Gastroesophageal sphincter (tissue), 4 donors: ENCODE measurements around the gene C11orf52. TPM values are rescaled to one million over a fixed set of nuclear protein-coding genes. Genes with fewer than 3 reads are reported as not detected.

Experiments used
- ATAC-seq: fragments of 150-250 bp; one replicate; pipeline ENCODE4 v1.9.1; 2016; ENCODE audit warnings: mild to moderate bottlenecking, moderate library complexity
- H3K27ac ChIP-seq, 4 donors: fragments of 200-600 bp; sonication (generic) in 3 of 4; 1 replicate in 3 of 4; 2 replicates in 1 of 4; pipeline ENCODE4 v1.5.1; 2016 to 2019
- H3K27me3 ChIP-seq: fragments of 200-600 bp; sonication (generic); one replicate; pipeline ENCODE4 v1.5.1; 2019
- H3K36me3 ChIP-seq, 2 donors: fragments of 200-600 bp; sonication (generic); one replicate each; pipeline ENCODE4 v1.5.1; 2019; ENCODE audit warnings: control low read depth in 1 of 2
- H3K4me1 ChIP-seq, 3 donors: fragments of 200-600 bp; sonication (generic); 1 replicate in 2 of 3; 2 replicates in 1 of 3; pipeline ENCODE4 v1.5.1; 2016 to 2019; ENCODE audit warnings: control low read depth in 2 of 3
- H3K4me3 ChIP-seq, 2 donors: fragments of 200-600 bp; sonication (generic); one replicate each; pipeline ENCODE4 v1.5.1; 2019; ENCODE audit warnings: mild to moderate bottlenecking in 1 of 2, moderate library complexity in 1 of 2
- H3K9me3 ChIP-seq, 3 donors: fragments of 200-600 bp; sonication (generic); one replicate each; pipeline ENCODE4 v1.5.1; 2017 to 2019; ENCODE audit warnings: control low read depth in 2 of 3
- CTCF ChIP-seq, 4 experiments: fragments of 200-600 bp in 2 of 4; fragments of 450-650 bp in 2 of 4; sonication (generic) in 1 of 4; IDR thresholded peaks; one replicate each; pipeline ENCODE4 v1.5.1; 2017 to 2019; ENCODE audit warnings: antibody characterized with exemption in 4 of 4, mild to moderate bottlenecking in 2 of 4, moderate library complexity in 2 of 4
- EP300 ChIP-seq: sonication (generic); formaldehyde crosslinking; IDR thresholded peaks from one replicate; pipeline ENCODE4 v1.6.1; 2017; ENCODE audit warnings: antibody characterized with exemption, mild to moderate bottlenecking
- POLR2A ChIP-seq, 2 donors: fragments of 450-650 bp; IDR thresholded peaks; one replicate each; pipeline ENCODE4 v1.6.1; 2017; ENCODE audit warnings: antibody characterized with exemption in 2 of 2, mild to moderate bottlenecking in 2 of 2, moderate library complexity in 1 of 2
- POLR2AphosphoS5 ChIP-seq: sonication (generic); formaldehyde crosslinking; IDR thresholded peaks from one replicate; pipeline ENCODE4 v1.6.1; 2017; ENCODE audit warnings: antibody characterized with exemption
- WGBS, 2 donors: methylation state at CpG; one replicate each; pipeline ENCODE4 v1.1.5; 2018; ENCODE audit warnings: low coverage in 1 of 2; 5-methylcytosine and 5-hydroxymethylcytosine counted together
- total RNA-seq, 4 donors: library from RNA; depleted of rRNA; stranded (reverse); fragments of >200 nt; gene quantifications; one replicate each; pipeline ENCODE4 v1.1.0, GENCODE V29; 2016

C11orf52 gene
- total RNA-seq, 4 donors from 2014 or later, result 2.4 to 3.3 (median 3.1) TPM; not detected in 1

- H3K4me3 ChIP-seq, result no peak overlapping the region
- TF ChIP-seq CTCF (IDR thresholded peaks at IDR 0.05), result no peak
- TF ChIP-seq POLR2AphosphoS5, result peak; percentile 62
- ATAC-seq, result peak; percentile 68
- H3K4me1 ChIP-seq, result peaks cover 0 to 30% (median 0%) of the 10 kb centered on the region in 3 donors
- H3K27me3 ChIP-seq, result no peaks in the 10 kb centered on the region
- peak overlapping the region; percentile 37 to 75 (median 61) for H3K27ac ChIP-seq
- no peaks in the 10 kb centered on the region for H3K9me3 ChIP-seq
- WGBS, 2 donors, result 38 to 52% methylated on average over 5 of the region's 5 CpGs
- no peaks in the 10 kb centered on the region for H3K36me3 ChIP-seq
Measured at GRCh38 chr11:111944651-111945051, 25.9 kb downstream of the C11orf52 start.

GRCh38 chr11:111945198-111945597 is 26.5 kb downstream of the C11orf52 start:
- WGBS, 2 donors, result 60 to 75% methylated on average over 1 of the region's 1 CpG

GRCh38 chr11:111946499-111946898 is 27.8 kb downstream of the C11orf52 start:
- no peak for TF ChIP-seq POLR2A (IDR thresholded peaks at IDR 0.05)
- TF ChIP-seq CTCF (IDR thresholded peaks at IDR 0.05), result no peak
- TF ChIP-seq EP300, result no peak
- peak; percentile 61 for TF ChIP-seq POLR2AphosphoS5
- Histone ChIP-seq H3K27ac (peak overlapping the region in 3 of 4 donors; percentile 5 to 48 (median 33)), H3K9me3 (no peaks in the 10 kb centered on the region), H3K27me3 (no peaks in the 10 kb centered on the region), H3K4me3 (no peak overlapping the region), H3K36me3 (no peaks in the 10 kb centered on the region), H3K4me1 (peaks cover 0 to 25% (median 0%) of the 10 kb centered on the region in 3 donors)
- WGBS, 2 donors, result 61 to 68% methylated on average over 2 to 3 of the region's 3 CpGs
- ATAC-seq, result peak; percentile 50

More at GRCh38 chr11:111945198-111945597, 26.5 kb downstream of the C11orf52 start:
- Histone ChIP-seq H3K9me3 (no peaks in the 10 kb centered on the region), H3K27ac (peak overlapping the region; percentile 37 to 75 (median 61)), H3K27me3 (no peaks in the 10 kb centered on the region), H3K4me1 (peaks cover 0 to 25% (median 0%) of the 10 kb centered on the region in 3 donors), H3K36me3 (no peaks in the 10 kb centered on the region), H3K4me3 (no peak overlapping the region)
- ATAC-seq, result no peak
- TF ChIP-seq POLR2A (IDR thresholded peaks at IDR 0.05), result no peak

GRCh38 chr11:111947143-111947542 is 28.4 kb downstream of the C11orf52 start:
- no peaks in the 10 kb centered on the region for H3K9me3 ChIP-seq
- H3K27ac ChIP-seq, result peak overlapping the region in 2 of 4 donors; percentile 33 to 48
- no peaks in the 10 kb centered on the region for H3K36me3 ChIP-seq
- no peak overlapping the region for H3K4me3 ChIP-seq
- peaks cover 0 to 25% (median 0%) of the 10 kb centered on the region in 3 donors for H3K4me1 ChIP-seq
- no peaks in the 10 kb centered on the region for H3K27me3 ChIP-seq
- no peak for ATAC-seq
- TF ChIP-seq CTCF (IDR thresholded peaks at IDR 0.05) (no peak), EP300 (no peak), POLR2A (IDR thresholded peaks at IDR 0.05) (no peak), POLR2AphosphoS5 (no peak)

GRCh38 chr11:111949519-111950426 is 31.1 kb downstream of the C11orf52 start:
- Histone ChIP-seq H3K36me3 (no peaks in the 10 kb centered on the region), H3K27ac (no peak overlapping the region), H3K4me3 (no peak overlapping the region), H3K27me3 (no peaks in the 10 kb centered on the region), H3K4me1 (peaks cover 0 to 16% (median 0%) of the 10 kb centered on the region in 3 donors), H3K9me3 (no peaks in the 10 kb centered on the region)
- no peak for ATAC-seq
- 53 to 71% methylated on average over 4 to 7 of the region's 7 CpGs for WGBS, 2 donors
- TF ChIP-seq POLR2AphosphoS5 (no peak), POLR2A (IDR thresholded peaks at IDR 0.05) (no peak), CTCF (IDR thresholded peaks at IDR 0.05) (no peak), EP300 (no peak)
